ENCODE data around the gene CRYL1. TPM values are rescaled to one million over a fixed set of nuclear protein-coding genes. Genes with fewer than 3 reads are reported as not detected.

The CRYL1 gene
- total and polyA plus RNA-seq, 2 of the 13 experiments (the other 11 are each of a cell fraction or from before 2014, with no cell fraction given), result 57.2 to 115 TPM

DNA sequence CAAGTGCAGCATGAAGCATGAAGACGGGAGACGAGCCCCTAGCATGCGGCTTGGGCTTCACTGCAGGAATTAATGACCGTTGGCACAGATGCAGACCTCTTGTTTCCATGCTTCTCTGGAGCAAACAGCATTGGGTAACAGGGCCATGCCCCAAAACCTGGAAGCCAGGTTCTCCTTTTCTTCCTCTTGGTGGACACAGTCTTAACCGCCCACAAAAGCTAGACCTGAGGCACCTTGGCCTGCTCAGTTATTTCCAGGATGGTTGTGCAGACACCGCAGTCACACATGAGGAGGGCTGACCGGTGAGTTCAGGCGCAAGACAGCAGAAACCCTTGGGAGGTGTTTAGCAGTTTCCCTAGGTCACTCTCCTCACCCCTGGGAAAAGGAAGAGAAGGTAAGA lies 159.6 kb downstream of the CRYL1 start:
- ChIA-PET POLR2A (no interaction called here), CTCF (ENCODE audit: low intra/inter-chr PET ratio, low total read pairs) (no interaction called here)
- FAIRE-seq (no peak), ATAC-seq (no peak), DNase-seq (ENCODE audit: low spot score) (no peak)
- no peaks in the 10 kb centered on the region for H4K20me1 ChIP-seq (ENCODE audit: insufficient read depth, low read length)
- in situ Hi-C loops (cut with HindIII; ENCODE audit: extremely low pct_ligation_motif_present, low pct_unique_long_range_greater_than_20kb), result no loop called here
- no peak overlapping the region for H2AFZ ChIP-seq (ENCODE audit: low read length)
- WGBS (ENCODE audit: low lambda C conversion rate), result 66% methylated on average over 7 of the region's 8 CpGs
- H3K4me3 ChIP-seq (replicated peaks in 1 of 3; ENCODE audit: insufficient read depth in 1 of 3, low read depth in 2 of 3, low read length in 3 of 3), result no peak overlapping the region
- no peaks in the 10 kb centered on the region for H3K9me3 ChIP-seq (ENCODE audit: low read length)
- BruUV-seq (replicated peaks), result no TSS peak
- intact Hi-C loops (cut with micrococcal nuclease; ENCODE audit: unreplicated experiment), result no loop called here
- TF ChIP-seq RAD21 (CRISPR knock-in tag; IDR thresholded peaks at IDR 0.05) (no peak), JUNB (CRISPR knock-in tag; IDR thresholded peaks at IDR 0.05; ENCODE audit: borderline replicate concordance) (no peak), ZNF780A (CRISPR knock-in tag; IDR thresholded peaks at IDR 0.05) (no peak), SP5 (CRISPR knock-in tag; IDR thresholded peaks at IDR 0.05; ENCODE audit: borderline replicate concordance, low read depth) (no peak), ZFAT (CRISPR knock-in tag; conservative IDR thresholded peaks at IDR 0.05) (no peak), CEBPG (CRISPR knock-in tag; IDR thresholded peaks at IDR 0.05) (no peak), ZBTB4 (CRISPR knock-in tag; IDR thresholded peaks at IDR 0.05; ENCODE audit: borderline replicate concordance) (no peak), PLRG1 (conservative IDR thresholded peaks at IDR 0.05) (no peak), RNF2 (conservative IDR thresholded peaks at IDR 0.05; ENCODE audit: low read depth) (no peak), BHLHE40 (IDR thresholded peaks at IDR 0.05; ENCODE audit: low read length) (no peak), ZFP82 (CRISPR knock-in tag; IDR thresholded peaks at IDR 0.05; ENCODE audit: borderline replicate concordance) (no peak), SOX6 (IDR thresholded peaks at IDR 0.05) (no peak), SOX6 (CRISPR knock-in tag; IDR thresholded peaks at IDR 0.05) (no peak), FIP1L1 (IDR thresholded peaks at IDR 0.05; ENCODE audit: borderline replicate concordance, insufficient read depth, low read depth, low read length) (no peak), RBM39 (IDR thresholded peaks at IDR 0.05; ENCODE audit: low read depth, low read length, poor library complexity, severe bottlenecking) (no peak), PAF1 (CRISPR knock-in tag; IDR thresholded peaks at IDR 0.05) (no peak), MAFG (CRISPR knock-in tag; IDR thresholded peaks at IDR 0.05) (no peak), ZNF274 (CRISPR knock-in tag; IDR thresholded peaks at IDR 0.05) (no peak), KDM1A (CRISPR knock-in tag; IDR thresholded peaks at IDR 0.05) (no peak), HDAC6 (IDR thresholded peaks at IDR 0.05; ENCODE audit: low read depth, low read length) (no peak)
- TF ChIP-seq, protein P1, sequence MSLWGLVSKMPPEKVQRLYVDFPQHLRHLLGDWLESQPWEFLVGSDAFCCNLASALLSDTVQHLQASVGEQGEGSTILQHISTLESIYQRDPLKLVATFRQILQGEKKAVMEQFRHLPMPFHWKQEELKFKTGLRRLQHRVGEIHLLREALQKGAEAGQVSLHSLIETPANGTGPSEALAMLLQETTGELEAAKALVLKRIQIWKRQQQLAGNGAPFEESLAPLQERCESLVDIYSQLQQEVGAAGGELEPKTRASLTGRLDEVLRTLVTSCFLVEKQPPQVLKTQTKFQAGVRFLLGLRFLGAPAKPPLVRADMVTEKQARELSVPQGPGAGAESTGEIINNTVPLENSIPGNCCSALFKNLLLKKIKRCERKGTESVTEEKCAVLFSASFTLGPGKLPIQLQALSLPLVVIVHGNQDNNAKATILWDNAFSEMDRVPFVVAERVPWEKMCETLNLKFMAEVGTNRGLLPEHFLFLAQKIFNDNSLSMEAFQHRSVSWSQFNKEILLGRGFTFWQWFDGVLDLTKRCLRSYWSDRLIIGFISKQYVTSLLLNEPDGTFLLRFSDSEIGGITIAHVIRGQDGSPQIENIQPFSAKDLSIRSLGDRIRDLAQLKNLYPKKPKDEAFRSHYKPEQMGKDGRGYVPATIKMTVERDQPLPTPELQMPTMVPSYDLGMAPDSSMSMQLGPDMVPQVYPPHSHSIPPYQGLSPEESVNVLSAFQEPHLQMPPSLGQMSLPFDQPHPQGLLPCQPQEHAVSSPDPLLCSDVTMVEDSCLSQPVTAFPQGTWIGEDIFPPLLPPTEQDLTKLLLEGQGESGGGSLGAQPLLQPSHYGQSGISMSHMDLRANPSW (CRISPR knock-in tag; IDR thresholded peaks at IDR 0.05; ENCODE audit: borderline replicate concordance), result no peak
- no peaks in the 10 kb centered on the region for H3K36me3 ChIP-seq (replicated peaks in 1 of 2; ENCODE audit: control insufficient read depth in 1 of 2, insufficient read depth in 2 of 2, low read length in 2 of 2)
- H3K4me2 ChIP-seq (ENCODE audit: low read depth, low read length), result no peak overlapping the region
- no peak overlapping the region for H3K27ac ChIP-seq (ENCODE audit: extremely low read length, insufficient read depth, low read length)
- no peaks in the 10 kb centered on the region; a peak in 1 of 5 replicates for H3K27me3 ChIP-seq (ENCODE audit: control insufficient read depth in 1 of 2, insufficient read depth in 2 of 2, low read length in 2 of 2)
- H3K9ac ChIP-seq (ENCODE audit: insufficient read depth, low read depth, low read length), result no peak overlapping the region
- no peaks in the 10 kb centered on the region for H3K79me2 ChIP-seq (ENCODE audit: insufficient read depth, low read length)
- H3K4me1 ChIP-seq (ENCODE audit: insufficient read depth, low read length), result peaks cover 9% of the 10 kb centered on the region

All from HepG2 (cell line).